Chondrocyte (in vitro differentiated cells): ENCODE results near the gene EPHA2. TPM values are rescaled to one million over a fixed set of nuclear protein-coding genes. Genes with fewer than 3 reads are reported as not detected.

Experiments
- DNase-seq: peaks from one replicate; pipeline ENCODE4 v3.0.0; 2021; ENCODE audit warnings: mixed read lengths, low spot score
- H3K27ac Mint-ChIP-seq: one replicate; pipeline ENCODE4 v1.8.0; 2021; ENCODE audit warnings: mild to moderate bottlenecking, moderate library complexity, mixed read lengths; ENCODE audit not compliant: unreplicated experiment
- H3K27me3 Mint-ChIP-seq: 2 replicates; pipeline ENCODE4 v1.8.0; 2021; ENCODE audit warnings: low read depth, mixed read lengths
- H3K36me3 Mint-ChIP-seq: 2 replicates; pipeline ENCODE4 v1.8.0; 2021; ENCODE audit warnings: low read depth, mixed read lengths
- H3K4me1 Mint-ChIP-seq: 2 replicates; pipeline ENCODE4 v1.8.0; 2021; ENCODE audit warnings: low read depth, mild to moderate bottlenecking, mixed read lengths
- H3K4me3 Mint-ChIP-seq: one replicate; pipeline ENCODE4 v1.8.0; 2021; ENCODE audit warnings: mild to moderate bottlenecking, moderate library complexity, mixed read lengths; ENCODE audit not compliant: unreplicated experiment
- H3K9me3 Mint-ChIP-seq: 2 replicates; pipeline ENCODE4 v1.8.0; 2021; ENCODE audit warnings: low read depth, mixed read lengths
- total RNA-seq: library from RNA; stranded (reverse); gene quantifications from 3 replicates; pipeline ENCODE4 v1.2.1, GENCODE V29; 2021
- TF ChIP-seq, protein P1 (sequence below): fragments of 200-600 bp; sonication (generic); IDR thresholded peaks from 2 replicates; pipeline ENCODE4 v1.5.0; 2021; ENCODE audit warnings: antibody characterized with exemption, mild to moderate bottlenecking, moderate library complexity

EPHA2 gene
- total RNA-seq, 1 donor from 2014 or later = 38.5 TPM

DNA sequence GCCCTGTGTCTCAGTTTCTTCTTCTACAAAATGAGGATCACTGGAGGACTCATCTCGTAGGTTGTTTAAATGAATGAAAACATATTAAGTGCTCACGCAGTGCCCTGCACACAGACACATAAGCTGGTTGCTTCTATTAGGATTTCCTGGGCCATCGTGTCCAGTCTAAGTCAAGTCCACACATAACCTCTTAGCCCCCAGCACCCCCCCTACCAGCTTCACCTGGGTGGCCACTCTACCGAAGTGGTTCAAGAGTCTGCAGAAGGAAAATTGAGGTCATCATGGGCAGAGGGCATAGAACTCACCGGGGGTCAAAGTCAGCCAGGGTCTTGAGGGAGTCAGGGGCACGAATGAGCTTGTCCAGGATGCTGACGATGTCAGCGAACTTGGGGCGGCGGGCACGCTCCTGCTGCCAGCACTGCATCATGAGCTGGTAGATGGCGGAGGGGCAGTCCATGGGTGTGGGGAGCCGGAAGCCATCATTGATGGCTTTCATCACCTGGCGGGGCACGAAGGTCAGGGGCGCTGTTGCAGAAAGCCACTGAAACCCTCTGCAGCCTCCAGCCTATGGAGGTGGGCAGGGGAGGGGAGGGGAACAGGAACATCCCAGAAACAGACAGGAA is 25.8 kb downstream of the EPHA2 start:
- H3K9me3 Mint-ChIP-seq = no peaks in the 10 kb centered on the region
- no peak for DNase-seq
- H3K36me3 Mint-ChIP-seq = peaks cover 49% of the 10 kb centered on the region
- H3K27me3 Mint-ChIP-seq = no peaks in the 10 kb centered on the region
- TF ChIP-seq, protein P1, sequence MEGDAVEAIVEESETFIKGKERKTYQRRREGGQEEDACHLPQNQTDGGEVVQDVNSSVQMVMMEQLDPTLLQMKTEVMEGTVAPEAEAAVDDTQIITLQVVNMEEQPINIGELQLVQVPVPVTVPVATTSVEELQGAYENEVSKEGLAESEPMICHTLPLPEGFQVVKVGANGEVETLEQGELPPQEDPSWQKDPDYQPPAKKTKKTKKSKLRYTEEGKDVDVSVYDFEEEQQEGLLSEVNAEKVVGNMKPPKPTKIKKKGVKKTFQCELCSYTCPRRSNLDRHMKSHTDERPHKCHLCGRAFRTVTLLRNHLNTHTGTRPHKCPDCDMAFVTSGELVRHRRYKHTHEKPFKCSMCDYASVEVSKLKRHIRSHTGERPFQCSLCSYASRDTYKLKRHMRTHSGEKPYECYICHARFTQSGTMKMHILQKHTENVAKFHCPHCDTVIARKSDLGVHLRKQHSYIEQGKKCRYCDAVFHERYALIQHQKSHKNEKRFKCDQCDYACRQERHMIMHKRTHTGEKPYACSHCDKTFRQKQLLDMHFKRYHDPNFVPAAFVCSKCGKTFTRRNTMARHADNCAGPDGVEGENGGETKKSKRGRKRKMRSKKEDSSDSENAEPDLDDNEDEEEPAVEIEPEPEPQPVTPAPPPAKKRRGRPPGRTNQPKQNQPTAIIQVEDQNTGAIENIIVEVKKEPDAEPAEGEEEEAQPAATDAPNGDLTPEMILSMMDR = no peak
- H3K27ac Mint-ChIP-seq = no peak overlapping the region
- no peaks in the 10 kb centered on the region for H3K4me1 Mint-ChIP-seq
- H3K4me3 Mint-ChIP-seq = no peak overlapping the region

DNA sequence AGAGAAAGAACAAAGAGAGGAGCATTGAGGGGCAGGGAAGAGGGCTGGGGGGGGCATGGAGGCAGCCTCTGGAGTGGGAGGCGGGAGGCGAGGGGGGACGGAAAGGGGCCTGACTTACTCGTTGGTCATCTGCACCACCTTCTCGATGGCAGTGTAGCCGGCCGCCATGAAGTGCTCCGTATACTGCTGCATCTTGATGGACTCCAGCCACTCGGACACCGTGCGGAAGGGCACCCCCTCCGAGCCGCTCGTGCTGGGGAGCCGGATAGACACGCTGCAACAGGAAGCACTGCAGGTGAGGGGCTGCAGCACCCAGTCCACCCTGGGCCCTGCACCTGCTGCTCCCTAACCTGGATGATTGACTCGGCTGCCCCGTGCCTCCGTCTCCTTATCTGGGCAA is 26.6 kb downstream of the EPHA2 start:
- H3K27me3 Mint-ChIP-seq = no peaks in the 10 kb centered on the region
- H3K27ac Mint-ChIP-seq = no peak overlapping the region
- no peak for DNase-seq
- H3K4me3 Mint-ChIP-seq = no peak overlapping the region
- no peaks in the 10 kb centered on the region for H3K4me1 Mint-ChIP-seq
- H3K9me3 Mint-ChIP-seq = no peaks in the 10 kb centered on the region
- H3K36me3 Mint-ChIP-seq = peaks cover 49% of the 10 kb centered on the region
- TF ChIP-seq, protein P1 = no peak

DNA sequence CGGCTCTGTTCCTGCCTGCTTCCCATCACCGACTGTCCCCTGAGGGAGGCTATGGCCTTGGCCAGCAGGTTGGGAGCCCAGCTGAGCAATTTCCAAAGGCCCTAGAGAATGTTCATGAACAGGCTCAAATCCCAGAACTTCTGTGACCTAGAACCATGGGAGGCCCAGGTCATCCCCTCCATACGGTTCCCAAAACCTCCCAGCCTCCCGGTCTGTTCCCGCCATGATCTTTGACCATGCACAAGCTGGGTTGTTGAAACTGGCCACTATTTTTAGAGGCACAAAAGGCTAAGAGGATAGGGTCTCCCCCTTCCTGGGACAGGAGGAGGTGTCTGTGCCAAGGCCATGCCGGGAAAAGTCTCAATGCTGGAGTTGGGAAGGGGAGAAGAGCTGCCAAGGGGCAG is 27.5 kb downstream of the EPHA2 start:
- Mint-ChIP-seq H3K9me3 (no peaks in the 10 kb centered on the region), H3K4me3 (no peak overlapping the region), H3K4me1 (no peaks in the 10 kb centered on the region), H3K36me3 (peaks cover 51% of the 10 kb centered on the region), H3K27ac (no peak overlapping the region), H3K27me3 (no peaks in the 10 kb centered on the region)
- TF ChIP-seq, protein P1 = no peak
- no peak for DNase-seq

DNA sequence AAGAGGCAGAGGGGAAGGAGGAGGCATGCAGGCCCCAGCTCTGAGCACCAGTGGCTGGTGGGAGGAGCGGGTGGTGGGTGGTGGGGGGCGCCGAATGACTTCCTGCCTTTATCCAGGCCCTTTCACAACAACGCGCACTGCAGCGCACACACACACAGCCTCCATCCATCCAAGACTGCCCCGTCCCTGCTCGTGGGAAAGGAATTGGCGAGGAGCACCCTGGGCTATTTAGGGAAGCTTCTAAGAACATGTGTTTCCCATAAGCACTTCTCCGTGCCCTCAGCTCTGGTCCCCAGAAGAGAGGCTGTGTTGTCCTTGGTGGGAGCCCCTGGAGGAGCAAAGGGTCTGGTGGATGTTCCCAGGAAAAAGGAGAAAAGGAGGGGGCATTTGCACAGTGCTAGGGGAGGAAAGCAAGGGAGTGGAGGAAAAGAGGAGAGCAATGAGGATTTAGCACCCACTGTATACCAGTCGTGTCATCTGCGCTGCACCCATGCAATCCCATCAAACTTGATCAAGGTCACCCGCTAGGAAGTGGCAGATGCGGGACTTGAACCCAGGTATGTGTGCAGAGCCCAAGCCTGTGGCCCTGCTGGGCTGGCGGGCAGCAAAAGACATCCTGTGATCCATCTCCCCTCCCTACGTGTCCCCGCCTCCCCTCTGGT is 28.1 kb downstream of the EPHA2 start:
- peaks cover 2% of the 10 kb centered on the region for H3K4me1 Mint-ChIP-seq
- peaks cover 49% of the 10 kb centered on the region for H3K36me3 Mint-ChIP-seq
- no peaks in the 10 kb centered on the region for H3K27me3 Mint-ChIP-seq
- no peak overlapping the region for H3K27ac Mint-ChIP-seq
- TF ChIP-seq, protein P1 = no peak
- H3K9me3 Mint-ChIP-seq = no peaks in the 10 kb centered on the region
- H3K4me3 Mint-ChIP-seq = no peak overlapping the region
- DNase-seq = no peak

DNA sequence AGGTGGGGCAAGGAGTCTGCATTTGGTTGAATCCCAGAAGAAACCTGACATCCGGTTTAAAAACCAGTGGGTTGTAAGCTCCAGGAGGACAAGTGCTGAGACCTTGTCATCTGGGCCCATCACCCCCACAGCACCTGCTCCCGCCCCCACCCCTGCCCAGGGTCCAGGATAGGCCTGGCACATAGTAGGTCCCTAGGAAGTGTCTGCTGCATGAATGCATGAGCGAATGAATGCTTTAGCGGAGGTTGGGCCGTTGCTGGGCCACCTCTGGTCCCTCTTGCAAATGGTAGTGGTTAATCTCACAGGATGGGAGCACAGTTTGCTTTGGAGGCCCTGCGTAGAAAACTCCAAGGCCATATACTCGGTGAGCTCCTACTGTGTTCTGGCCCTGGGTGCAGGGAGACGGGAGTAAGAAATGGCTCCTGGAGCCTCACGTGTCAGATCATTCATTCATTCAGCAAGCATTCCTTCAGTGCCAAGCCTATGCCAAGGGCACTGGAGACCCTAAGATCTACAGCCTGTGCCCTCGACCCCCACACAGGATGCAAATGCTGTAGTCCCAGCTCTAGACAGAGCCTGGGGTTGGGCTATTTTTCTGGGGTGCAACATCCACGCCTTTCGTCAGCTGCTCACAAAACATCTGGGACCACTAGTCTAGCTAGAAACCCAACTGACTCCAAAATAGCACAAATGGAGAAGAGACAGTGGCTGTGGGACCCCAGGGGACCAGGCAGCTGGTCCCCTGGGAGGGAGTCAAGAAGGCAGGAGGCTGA is 28.9 kb downstream of the EPHA2 start:
- H3K27ac Mint-ChIP-seq = no peak overlapping the region
- H3K27me3 Mint-ChIP-seq = no peaks in the 10 kb centered on the region
- H3K36me3 Mint-ChIP-seq = peaks cover 47% of the 10 kb centered on the region
- H3K4me1 Mint-ChIP-seq = peaks cover 7% of the 10 kb centered on the region
- no peaks in the 10 kb centered on the region for H3K9me3 Mint-ChIP-seq
- TF ChIP-seq, protein P1 = no peak
- no peak overlapping the region for H3K4me3 Mint-ChIP-seq
- DNase-seq = peak; percentile 35
